GM19467 (cell line): ENCODE results near the gene ATP2B3.

Experiments used
- ATAC-seq: cut with Tn5 transposase; IDR thresholded peaks from one replicate; pipeline ENCODE4 v1.9.1; 2021; ENCODE audit warnings: mild to moderate bottlenecking, moderate library complexity; ENCODE audit not compliant: unreplicated experiment

The ATP2B3 gene

DNA sequence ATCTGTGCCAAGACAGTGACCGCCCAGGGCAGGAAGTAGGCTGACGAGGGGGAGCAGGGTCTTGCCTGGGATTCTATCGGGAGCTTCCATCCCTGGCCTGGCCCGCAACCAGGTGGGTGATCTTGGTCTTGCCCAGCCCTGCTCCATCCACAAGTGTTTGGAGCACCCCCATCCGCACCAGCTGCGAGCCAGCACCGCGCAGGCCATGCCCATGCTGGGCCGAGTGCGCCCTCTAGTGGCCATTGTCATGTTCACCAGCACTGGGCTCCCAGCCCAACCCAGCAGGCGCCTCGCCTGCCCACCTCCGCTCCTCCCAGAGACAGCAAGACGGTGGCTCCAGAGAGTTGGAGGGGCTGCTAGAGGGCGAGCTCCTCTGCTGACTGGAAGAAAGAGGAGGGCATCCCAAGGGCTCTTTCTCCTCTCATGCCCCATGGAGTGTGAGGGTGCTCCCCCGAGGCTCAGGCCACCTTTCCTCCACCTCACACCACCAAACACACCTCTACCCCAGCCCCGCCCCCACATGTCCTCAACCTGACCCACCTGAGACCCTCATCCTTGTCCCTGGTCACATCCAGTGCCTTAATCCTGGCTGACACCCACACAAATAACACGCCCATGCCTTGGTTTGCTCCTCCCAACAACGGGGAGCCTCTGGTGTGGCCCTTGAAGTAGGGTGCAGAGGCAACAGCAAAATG, 9.8 kb upstream of the ATP2B3 start:
- peak; percentile 85 for ATAC-seq

DNA sequence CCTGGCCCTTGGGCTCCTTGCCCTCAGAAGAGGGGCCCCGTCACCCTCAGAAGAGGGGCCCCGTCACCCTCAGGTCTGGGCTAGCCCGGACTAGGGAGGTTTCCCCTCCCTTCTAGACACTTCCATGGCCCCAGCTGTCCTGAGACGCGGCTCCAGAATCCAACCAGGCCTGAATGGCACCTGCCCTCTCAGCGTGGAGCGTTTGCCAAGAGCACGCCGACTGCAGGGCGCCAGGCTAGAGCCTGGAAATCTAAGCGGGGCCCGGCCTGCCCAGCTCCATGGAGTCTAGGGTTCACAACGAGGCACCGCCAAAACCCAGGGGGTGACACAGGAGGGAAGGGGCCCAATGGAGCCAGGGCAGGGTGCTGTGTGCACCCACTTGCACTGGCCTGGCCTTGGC, 7.8 kb upstream of the ATP2B3 start:
- ATAC-seq, result no peak

DNA sequence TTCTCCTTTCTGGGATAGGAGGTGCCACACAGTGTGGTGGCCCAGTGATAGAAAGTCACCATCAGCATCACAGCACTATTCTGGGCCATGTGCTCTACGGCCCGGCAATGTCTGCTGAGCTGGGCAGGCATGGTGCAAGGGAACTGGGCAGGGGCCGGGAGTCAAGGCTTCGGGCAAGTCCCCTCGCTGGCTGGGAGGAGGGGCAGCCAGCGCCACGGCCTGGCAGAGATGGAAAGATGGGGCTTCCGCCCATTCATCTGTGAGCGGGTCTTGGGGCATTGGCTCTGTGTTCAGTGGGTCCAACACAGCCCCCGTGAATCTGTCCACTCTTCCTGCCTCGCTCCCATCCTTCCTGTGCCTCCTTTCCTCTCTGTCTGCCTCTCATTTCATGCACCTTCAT, 7.1 kb upstream of the ATP2B3 start:
- ATAC-seq, result no peak

DNA sequence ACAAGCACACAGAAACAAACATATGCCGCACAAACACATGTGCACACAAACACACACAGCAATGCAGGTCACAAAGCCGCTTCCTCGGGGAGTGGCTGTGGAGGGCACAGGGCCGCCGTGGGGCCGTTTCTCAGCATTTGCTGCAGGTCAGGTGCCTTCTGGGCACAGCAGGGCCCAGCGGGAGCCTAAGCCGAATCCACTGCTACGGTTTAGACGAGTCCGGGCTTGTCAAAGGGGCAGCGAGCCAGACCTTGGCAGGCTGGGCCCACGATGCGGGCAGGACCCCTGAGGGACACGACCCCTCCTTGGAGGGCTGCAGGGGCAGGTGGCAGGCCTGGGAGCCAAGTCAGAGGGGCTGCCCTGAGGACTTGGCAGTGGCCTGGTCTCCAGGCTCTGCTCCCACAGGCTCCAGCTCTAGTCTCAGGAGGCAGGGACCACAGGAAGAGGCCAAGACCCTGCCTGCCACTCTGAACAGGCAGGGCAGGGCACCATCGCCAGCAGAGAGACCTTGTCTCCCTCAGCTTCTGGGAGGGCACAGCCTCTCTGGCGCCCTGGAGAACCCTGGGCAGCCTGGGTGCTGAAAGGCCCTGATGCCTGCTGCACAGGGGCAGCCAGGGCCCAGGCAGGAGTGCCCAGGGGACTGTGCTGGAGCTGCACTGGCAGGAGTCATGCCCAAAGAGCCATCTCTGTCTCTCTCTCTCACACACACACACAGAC, 5.5 kb upstream of the ATP2B3 start:
- ATAC-seq, result no peak

DNA sequence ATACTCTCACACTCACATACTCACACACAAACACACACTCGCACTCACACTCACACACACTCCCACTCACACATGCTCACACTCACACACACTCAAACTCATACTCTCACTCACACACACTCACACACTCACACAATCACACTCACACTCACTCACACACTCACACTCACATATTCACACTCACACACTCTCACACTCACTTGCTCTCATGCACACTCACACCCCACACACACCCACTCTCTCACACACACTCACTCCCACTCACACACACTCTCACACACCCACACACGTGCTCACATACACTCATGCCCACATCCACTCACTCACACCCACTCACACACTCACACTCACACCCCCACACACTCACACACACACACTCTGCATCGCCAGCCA, 4.9 kb upstream of the ATP2B3 start:
- ATAC-seq, result no peak

DNA sequence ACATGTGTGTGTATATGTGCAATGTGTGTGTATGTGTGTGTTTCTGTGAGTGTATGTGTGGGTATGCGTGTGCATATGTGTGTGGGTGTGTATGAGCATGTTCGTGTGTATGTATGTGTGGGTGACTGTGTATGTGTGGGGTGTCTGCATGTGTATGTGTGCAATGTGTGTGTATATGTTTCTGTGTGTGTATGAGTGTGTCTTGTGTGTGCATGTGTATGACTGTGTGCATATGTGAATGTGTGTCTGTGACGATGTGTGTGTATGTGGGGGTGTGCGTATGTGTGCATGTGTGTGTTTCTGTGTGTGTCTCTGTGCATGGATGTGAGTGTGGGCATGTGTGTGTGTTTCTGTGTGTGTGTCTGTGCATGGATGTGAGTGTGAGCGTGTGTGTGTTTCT, 4.2 kb upstream of the ATP2B3 start:
- no peak for ATAC-seq

DNA sequence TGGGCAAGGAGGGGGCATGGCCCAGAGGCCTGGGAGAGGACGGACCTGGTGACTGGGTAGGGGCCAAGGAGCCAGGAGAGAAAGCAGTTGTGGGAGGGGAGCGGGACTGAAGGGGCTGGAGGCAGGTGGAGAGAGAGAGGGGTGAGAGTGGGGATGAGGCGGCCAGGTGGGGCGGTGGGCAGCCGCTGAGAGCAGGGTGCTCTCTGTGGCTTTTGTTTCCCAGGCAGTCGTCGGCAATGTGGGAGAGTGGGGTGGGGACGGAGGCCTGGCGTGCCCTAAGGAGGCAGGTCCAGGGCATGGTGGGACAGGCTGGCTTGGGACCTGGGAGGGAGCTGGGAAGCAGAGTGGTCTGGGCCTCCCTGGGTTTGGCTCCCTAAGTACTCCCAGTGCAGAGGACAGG, 3.2 kb upstream of the ATP2B3 start:
- ATAC-seq, result no peak

- no peak for ATAC-seq
Measured at GRCh38 chrX:153515435-153515834, 2.0 kb upstream of the ATP2B3 start.

DNA sequence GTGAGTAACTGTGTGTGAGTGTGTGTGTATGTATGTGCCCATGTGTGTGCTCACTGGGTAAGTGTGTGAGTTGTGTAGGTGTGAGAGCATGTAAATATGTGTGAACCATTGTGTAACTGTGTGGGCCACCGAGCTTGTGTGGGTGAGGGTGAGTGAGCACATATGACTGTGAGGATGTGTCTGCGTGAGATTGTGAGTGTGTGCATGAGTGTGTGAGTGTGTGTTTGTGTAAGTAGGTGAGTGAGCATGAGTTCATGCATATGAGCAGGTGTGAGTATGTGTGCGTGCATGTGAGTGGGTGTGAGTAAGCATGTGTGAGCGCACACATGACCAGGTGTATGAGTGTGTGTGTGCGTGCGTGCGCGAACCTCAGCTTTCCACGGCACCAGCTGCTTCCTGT, 1.4 kb upstream of the ATP2B3 start:
- no peak for ATAC-seq

DNA sequence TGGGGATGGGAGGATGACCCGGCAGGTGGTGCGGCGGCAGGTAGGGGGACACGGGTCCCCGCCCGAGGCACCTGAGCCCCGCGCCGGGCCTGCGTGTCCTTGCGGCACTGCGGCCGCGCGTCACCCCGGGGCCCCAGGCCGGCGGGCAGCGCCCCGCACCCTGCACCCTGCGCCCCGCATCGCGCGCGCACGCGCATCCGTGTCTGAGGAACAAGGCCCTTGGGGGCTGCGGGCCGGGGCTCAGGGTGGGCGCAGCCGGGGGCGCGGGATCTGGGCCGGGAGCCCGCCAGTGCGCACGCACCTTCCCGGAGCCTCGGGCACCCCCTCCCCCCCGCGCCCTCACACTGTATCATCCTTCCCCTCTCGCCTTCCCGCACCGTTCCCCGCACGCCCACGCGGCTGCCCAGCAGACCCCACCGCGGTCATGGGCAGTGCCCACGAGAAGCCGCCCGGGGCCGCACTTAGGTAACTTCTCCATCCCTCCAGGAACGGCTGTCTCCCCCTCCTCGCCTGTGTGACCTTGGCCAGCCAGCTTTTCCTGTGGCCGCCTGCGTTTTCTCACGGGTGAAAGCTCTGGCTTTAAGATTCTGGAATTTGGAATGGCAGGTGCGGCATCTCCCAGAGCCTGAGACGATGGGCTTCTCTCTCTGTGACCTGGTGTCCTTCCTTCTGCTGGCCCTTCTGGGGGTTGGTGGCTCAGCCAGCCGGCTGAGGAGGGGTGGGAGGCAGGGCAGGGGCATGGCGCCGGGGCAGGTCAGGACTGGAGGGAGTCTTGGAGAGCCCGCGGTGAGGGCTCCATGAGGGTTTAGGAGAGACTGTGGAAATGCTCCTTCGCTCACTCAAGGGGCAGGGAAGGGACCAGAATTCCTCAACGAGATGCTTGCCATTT, 748 bp downstream of the ATP2B3 start:
- no peak for ATAC-seq

DNA sequence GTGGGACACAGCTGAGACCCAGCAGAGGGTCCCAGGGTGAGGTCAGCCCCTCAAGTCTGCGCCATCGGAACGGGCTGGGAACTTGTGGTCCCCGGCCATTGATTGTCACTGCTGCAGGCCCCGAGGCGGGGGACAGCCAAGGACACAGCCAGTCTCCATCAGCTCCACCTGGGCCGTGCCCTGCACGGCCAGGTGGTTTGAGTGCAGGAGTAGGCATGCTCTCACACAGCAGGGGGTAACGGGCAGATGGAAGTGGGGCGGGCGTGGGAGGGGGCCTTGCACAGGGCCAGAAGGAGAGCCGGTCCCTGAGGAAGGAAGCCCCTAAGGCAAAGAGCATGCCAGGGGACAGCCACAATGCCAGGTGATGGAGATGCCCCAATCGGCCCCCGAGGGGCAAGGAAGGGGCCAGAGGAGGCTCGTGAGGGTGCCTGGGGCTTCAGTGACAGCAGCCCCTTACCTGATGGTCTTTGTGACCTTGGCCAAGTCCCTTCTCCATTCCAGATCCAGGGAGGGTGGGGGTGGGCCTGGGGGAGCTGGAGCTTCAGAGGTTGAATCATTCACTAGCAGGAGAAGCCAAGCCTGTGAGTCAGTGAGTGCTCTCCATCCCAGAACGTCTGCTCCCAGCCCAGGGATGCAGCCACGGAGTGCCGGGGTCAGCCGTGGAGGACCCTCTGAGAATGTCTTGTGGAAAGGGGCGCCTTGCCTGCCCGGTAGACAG, 2.3 kb downstream of the ATP2B3 start:
- ATAC-seq, result no peak

DNA sequence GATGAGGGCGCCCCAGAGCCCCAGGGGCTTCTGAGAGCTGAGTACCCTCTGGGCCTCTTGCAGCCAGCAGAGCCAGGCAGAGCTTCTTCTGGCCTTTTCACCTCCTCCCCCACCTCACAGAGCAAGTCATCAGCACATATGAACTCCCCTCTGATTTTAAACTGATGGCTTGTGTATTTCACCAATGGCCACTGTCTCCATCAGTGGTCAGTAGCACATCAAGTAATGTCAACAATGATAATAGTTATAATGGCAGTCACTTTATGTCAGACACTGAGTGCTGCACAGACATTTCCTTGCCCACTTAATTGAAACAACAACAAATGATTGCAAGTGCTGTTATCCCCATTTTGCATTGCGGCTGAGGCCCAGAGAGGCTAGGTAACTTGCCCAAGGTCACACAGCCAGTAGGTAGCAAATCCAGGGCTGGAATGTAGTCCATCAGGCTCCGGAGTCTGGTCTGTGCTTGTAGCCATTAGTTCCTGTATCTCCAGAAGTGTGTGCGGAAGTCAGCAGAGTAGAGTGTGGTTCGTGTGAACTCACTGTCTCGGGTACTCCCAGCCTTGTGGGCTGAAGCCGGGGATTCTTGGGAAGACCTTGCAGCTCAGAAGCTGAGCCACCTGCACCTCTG, 3.0 kb downstream of the ATP2B3 start:
- ATAC-seq, result no peak

DNA sequence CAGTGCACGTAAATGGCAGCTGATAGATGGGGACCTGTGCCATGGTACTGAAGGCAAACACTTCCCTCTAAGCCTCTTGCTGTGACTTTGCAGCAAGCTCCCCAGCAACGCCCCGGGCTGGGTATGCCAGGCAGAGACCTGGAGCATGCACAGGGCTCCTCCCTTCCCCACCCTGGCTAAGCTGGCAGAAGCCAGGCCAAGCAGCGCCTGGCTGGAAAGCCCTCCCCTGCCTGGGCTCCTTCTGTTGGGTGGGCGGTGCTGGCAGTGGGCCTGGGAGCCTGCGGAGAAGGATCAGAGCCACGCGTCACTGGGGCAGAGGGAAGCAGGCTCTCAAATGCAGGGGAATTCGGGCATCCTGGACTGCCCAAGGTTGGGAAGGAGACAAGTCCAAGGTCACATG, 3.6 kb downstream of the ATP2B3 start:
- no peak for ATAC-seq

DNA sequence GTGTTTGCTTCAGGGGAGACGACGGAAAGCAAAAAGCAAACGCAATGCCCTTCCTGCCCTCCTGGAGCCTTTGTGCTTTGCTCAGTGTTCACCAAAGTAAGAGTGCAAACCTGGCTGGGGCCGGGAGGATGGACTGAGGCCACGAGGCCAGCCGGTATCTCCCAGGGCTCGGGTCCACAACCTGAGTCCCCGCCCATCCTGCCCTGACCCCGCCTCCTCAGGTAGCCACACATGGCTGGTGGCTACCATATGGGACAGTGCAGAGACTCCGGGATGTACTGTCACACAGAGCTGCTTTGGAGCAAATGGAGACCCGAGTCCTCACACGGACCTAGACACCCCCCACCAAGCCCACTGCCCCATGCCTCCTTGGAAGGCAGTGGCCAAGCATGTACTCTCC, 4.8 kb downstream of the ATP2B3 start:
- ATAC-seq, result no peak

- ATAC-seq, result no peak
Measured at GRCh38 chrX:153523269-153523668, 5.8 kb downstream of the ATP2B3 start.

DNA sequence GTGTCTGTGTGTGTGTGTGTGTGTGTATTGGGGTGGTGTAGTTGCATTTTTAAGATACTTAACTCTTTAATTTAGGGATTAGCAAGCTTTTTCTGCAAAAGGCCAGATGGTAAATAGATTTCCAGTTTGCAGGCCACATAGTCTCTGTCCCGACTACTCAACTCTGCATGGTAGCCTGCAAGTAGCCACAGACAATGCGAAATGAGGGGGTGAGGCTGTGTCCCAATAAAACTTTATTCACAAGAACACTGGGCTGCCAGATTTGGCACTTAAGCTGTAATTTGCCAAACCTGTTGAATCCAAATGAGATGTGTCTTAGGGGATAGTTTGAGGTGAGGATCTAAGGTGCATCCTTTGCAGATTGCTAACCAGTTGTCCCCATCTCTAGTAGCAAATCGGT, 6.8 kb downstream of the ATP2B3 start:
- no peak for ATAC-seq

DNA sequence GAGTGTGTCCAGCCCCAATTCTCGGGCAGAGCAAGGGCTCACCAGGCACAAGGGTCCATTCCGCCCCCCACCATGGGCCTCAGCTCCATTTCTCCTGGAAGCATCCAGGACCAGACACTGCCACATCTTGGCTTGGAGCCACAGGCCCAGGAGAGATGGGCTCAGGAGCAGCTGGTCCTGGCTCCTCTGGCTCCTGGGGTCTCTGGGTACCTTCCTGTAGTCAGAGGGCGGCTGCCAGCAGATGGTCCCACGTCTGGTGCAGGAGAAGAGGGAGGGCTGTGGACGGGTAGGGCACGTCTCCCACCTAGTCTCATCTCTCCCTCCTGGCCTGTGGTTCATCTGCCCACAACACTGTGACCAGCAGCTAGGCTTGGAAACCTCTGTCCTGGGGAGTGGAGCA, 8.0 kb downstream of the ATP2B3 start:
- no peak for ATAC-seq

DNA sequence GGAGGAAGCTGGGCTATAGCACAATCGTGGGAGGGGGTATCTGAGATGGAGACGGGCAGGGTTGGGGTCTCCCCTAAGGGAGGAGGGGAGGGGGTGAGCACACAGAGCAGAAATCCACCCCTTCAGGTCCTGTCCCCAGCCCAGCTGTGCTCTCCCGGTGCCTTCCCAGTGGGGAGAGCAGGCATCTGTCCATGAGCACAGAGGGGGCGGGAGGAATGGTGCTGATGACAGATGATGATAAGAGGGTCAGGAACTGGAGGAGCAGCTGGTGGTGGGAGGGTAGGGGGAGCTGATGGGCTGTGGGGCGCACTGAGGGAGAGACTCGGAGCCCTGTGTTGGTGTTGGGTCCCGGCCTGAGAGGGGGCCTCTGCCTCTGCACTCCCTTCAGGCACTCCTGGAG, 8.6 kb downstream of the ATP2B3 start:
- ATAC-seq, result no peak

- ATAC-seq, result no peak
Measured at GRCh38 chrX:153526801-153527200, 9.4 kb downstream of the ATP2B3 start.

DNA sequence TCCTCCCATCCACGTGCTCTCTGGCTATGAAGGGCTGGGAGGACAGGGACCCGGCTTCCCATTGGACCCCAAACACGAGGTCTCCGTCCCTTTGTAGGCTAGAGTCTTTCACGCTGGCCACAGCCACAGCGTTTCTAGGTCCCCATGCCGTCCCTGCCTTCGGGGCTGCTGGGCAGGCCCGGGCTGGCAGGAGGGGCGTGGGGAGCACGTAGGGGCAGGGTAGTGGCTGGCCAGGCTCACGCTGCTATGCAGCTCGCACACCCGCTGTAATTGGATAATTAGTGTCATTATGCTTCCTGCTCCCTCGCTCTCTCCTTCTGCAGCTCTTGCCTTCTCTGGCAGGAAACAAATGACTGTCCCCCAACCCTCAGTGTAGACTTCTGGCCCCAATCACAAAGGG, 9.8 kb downstream of the ATP2B3 start:
- no peak for ATAC-seq
